ENCODE results near the gene MSRB2.

- TF ChIP-seq CTCF (IDR thresholded peaks at IDR 0.05) (no peak), POLR2A (IDR thresholded peaks at IDR 0.05) (no peak)
These were observed 55.7 kb downstream of the MSRB2 start for GRCh38 chr10:23151071-23151470.

Measured in esophagus squamous epithelium (tissue), 4 donors.